Measurements from ENCODE around the gene GATB.
"Not testable (repeated sequence)": the region's sequence is repeated elsewhere in the genome, so short reads cannot be mapped to it uniquely, and the experiment has no call there.

The GATB gene

DNA sequence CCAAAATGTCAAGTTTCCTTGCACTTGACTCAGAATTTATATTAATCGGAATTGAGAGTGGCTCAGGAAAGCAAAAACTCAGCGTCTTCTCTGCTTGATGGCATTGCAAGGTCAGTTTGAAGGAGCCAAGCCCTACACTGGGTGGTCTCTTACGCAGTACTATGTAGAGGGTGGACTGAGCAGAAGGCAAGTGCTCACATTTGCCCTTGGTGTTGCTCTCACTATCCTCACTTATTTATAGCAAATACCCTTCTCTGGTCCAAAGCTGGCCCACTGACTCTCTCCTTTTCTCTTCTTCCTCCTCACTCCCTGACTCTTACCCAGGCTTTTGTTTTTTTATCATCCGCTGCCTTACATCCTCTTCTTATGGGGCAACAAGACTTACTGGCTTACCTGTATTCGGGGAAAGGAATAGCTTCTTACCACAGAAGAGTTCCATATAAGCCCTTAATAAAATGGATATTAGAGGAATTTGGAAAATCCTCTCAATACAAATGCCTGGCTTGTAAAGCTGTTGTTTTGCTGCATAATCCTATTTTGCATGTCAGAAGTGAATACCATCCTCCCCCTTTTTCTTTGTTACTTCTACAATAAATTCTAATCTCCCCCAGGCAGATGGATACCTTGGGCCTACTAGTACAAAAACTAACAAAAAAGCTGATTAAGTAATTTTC, 24.8 kb upstream of the GATB start:
- no peak for DNase-seq (ENCODE audit: low read depth, low spot score)

- no peak for DNase-seq (ENCODE audit: low read depth, low spot score)
Observed at GRCh38 chr4:151784706-151785105, 23.9 kb upstream of the GATB start.

DNA sequence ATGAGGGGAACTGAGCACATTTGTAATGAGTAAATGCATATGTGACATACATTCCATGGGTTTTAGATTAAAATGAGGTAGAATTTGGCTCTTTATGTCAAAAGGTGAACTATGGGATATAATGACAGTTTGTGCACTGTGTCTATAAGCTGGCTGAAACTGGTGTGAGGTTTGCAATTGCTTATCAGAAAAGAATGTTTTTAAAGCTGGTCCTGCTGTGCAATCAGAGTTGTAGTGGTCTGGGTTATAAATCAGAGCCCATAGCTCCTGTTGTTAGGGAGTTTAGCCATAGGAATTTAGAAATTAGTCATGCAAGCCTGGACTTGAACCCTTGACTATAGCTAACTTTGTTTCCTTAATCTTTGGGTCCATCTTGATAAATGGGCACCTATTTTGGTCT, 23.1 kb upstream of the GATB start:
- DNase-seq (ENCODE audit: low read depth, low spot score) = peak; percentile 16

- DNase-seq (ENCODE audit: low read depth, low spot score) = no peak
Observed at GRCh38 chr4:151782296-151782695, 21.5 kb upstream of the GATB start.

GRCh38 chr4:151781026-151781425, 20.2 kb upstream of the GATB start:
- DNase-seq (ENCODE audit: low read depth, low spot score) = no peak

DNA sequence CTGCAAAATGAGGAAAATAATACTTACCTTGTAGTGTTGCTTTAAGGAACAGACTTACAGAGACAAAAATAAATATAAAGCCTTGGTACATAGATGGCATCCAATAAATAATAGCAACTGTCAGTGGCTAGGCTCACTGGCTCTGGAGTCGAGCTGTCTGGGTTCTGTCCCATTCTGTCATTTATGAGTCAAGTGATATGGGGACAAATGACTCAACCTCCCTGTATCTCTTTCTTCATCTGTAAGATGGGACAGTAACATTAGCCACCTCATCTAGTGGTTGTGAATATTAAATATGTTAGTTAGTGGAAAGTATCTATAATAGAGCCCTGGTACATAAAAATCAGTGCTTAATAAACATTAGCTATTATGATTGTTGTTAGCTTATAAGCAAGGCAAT, 16.7 kb upstream of the GATB start:
- no peak for DNase-seq (ENCODE audit: low read depth, low spot score)

DNA sequence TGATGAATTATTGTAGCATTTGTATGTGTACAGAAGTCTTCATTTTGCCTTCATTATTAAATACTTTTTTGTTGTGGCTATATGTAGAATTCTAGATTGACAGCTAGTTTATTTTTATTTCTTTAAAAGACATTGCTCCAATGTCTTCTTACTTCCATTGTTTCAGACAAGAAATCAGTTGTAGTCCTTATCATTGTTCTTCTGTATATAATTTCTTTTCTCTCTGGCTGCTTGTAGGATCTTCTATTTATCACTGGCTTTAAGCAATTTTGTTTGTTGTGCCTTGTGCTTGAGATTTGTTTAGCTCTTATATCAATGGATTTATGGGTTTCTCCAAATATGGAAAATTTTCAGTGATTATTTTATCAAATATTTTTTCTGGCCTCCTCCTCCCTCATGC, 13.5 kb upstream of the GATB start:
- no peak for DNase-seq (ENCODE audit: low read depth, low spot score)

DNA sequence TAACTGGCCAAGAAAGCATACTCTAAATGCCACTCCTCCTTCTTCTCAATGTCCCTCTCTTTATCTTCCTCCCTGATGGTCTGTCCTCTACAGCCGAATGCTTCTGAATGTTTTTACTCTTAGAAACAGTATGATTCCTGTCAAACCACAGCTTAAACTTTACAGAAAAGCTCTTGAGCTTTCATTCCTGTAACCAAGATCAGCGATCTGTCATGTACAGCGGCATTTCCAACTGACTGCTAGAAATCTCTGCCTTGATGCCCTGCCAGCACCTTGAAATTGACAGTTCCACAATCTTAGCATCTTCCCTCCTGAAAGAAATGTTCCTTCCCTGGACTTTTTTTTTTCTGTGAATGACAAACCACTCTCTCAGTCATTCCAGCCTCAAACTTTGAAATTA, 11.5 kb upstream of the GATB start:
- no peak for DNase-seq (ENCODE audit: low read depth, low spot score)

DNA sequence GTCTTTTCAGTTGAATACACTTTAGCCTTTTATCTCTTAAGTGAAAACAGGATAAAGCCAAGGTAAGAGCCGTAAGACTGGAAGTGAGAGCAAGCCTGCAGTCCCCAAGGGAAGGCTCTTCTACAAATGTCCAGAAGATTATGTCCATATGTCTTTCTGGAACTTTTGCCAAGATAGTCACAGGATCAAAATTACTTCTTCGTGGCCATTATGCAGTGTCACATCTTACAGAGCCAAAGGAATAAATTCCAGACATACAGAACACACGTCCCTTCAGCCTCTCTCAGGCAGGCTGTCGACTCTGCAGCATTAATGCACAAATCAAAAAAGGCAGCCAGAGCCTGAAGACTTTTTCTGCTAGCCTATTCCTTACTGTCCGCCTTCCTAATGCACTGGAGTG, 10.9 kb upstream of the GATB start:
- no peak for DNase-seq (ENCODE audit: low read depth, low spot score)

DNA sequence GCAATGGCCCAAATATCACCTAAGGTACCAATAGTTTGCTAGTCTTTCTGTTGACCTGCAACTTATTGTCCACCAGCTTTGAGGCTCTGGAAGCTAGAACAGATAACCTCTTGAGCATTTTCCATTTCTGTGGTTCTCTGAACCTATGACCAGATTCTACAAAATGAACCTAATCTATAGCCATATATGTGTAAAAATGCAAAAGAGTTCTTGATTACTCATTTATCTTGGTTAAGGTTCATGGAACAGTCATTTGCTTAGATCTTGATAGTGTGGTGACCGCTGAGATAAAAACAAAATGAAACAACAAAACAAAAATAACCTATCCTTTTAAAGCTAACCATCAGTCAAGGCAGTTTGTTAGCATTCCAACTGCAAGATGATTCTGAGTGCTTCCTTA, 9.3 kb upstream of the GATB start:
- no peak for DNase-seq (ENCODE audit: low read depth, low spot score)

DNA sequence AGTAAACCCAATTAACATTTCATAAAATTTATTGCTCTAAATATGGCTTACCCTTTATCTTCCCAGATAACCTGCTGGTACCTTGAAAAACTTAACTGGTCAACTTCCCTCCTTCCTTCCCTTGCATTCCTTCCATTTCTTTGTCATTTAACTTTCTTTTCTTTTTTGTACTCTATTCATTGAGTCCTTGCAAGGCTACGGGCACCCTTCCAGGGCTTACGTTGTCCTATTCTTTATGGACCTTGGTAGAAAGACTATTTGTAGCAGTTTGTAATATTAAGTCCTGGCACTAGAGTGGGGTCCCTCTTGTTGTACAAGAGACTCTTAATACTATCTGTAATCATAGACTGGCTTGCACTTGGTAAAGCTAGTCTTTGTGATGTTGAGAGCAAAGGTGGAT, 8.0 kb upstream of the GATB start:
- DNase-seq (ENCODE audit: low read depth, low spot score) = no peak

GRCh38 chr4:151766691-151767090, 5.9 kb upstream of the GATB start:
- no peak for DNase-seq (ENCODE audit: low read depth, low spot score)

GRCh38 chr4:151760002-151760401, 805 bp downstream of the GATB start:
- no peak for DNase-seq (ENCODE audit: low read depth, low spot score)

GRCh38 chr4:151753056-151753455, 7.8 kb downstream of the GATB start:
- DNase-seq (ENCODE audit: low read depth, low spot score) = peak; percentile 16

DNA sequence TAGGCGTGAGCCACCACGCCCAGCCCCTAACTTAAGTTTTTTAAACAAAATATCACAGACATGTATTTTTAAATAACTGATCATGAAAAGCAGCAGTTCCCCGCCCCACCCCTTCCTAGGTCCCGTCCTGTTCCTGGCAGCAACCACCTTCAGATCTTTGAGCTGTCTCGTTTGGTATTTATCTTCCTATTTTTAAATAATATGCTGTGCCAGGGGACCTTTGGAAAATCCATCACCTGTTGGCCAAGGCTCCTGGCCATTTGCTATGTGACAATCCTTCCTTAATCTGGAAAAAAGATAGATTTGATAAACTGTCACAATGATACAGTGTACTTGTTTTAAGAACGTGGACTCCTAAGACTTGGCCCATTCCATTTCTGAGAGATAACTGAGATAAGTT, 10.7 kb downstream of the GATB start:
- DNase-seq (ENCODE audit: low read depth, low spot score) = no peak

DNA sequence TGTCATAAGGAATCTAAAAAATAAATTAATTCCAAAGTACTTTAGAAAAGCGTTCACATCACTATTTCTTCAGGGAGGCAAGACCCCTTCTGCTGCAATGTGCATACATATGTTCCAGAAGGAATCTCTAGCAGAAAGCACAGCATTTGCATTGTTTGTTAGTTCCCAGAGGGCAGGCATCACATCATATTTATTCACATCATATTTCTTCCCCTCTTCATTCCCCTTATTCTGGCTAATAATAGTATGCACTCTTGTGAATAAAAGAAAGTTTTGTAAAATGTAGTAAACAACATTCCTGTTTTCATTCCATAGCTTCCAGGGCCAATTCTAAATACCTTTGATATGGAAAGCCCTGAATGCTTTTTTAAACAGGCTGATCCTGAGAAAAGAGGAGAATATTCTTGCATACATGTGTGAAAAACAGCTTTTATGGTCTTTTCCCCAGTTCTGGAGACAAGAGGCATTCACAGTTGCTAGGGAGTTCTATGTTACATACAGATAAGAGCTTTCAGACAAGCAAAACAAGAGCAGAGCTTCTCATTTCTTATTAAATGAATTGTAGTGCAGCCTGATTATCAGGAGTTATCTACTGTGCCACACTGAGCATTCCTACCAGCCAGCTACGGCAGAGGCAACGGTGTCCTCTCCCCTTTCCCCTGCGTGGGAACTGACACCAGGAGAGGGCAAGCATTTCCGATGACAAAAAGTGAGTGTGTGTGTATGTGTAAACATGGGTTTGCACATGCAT, 15.2 kb downstream of the GATB start:
- DNase-seq (ENCODE audit: low read depth, low spot score) = peak; percentile 45

DNA sequence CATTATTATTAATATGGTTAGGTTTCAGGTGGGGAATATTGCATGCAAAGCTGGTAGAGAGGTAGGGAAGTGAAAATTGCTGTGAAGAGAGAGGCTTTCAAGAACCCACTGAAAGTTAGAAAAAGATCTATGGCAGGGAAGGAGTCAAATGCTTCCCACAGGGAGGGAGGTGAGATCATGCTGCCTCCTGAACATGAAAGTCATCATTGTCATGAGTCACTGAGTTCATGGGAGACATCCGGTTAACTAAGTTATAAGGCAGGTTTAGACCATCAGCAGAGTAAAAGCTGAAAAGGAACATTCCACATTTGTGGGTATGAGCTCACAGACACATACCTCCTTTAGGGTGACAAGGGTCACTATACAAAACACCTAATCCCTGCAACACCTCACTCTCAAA, 16.2 kb downstream of the GATB start:
- DNase-seq (ENCODE audit: low read depth, low spot score) = peak; percentile 92

DNA sequence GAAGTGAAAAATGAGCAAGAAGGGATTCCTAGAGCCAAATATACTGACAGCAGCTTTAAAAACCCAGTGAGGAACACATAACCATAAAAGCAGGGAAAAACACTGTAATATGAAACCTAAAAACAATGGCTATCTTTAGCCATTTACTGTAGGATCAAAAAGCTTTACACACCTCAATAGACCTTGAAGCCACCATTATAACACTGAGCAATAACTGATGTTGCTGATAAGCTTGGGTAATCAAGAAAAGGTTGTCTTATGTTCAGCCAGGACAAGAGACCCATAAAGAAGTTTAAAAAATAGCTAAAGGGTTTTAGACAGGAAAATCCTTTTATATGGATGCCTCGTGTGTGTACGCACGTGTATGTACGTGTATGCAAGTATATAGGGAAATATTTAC, 16.9 kb downstream of the GATB start:
- DNase-seq (ENCODE audit: low read depth, low spot score) = no peak

DNA sequence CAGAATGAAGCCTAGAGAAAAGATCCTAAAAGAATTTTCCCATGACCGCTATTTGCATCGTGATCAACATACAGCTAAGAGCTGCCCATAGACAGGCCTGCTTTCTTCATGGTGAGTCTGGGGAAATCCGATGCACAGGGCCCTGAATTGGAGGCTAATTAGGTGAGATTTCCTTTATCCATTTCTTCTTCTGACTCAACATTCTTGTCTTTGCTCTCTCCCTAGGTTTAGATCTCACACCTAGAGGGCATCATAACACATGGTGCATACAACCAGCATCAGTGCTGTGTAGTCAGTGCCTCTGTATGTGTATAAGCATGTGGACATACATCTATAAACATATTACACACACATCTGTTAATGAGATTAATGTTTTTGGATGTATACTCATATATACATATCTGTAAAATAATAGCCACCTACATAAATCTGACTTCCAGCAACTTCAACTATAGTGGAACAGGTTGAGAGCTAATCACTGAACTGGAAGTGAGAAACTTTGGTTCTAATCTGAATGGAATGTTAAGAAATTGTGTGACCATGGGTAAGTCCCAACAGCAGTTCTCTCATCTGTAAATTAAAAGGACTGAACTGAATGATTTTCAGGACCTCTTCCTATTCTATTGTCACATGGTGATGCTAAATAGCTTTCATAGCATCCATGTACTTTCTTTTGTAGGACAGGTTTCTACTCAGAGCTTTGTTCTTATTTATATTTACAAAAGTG, 17.5 kb downstream of the GATB start:
- peak; percentile 53 for DNase-seq (ENCODE audit: low read depth, low spot score)

DNA sequence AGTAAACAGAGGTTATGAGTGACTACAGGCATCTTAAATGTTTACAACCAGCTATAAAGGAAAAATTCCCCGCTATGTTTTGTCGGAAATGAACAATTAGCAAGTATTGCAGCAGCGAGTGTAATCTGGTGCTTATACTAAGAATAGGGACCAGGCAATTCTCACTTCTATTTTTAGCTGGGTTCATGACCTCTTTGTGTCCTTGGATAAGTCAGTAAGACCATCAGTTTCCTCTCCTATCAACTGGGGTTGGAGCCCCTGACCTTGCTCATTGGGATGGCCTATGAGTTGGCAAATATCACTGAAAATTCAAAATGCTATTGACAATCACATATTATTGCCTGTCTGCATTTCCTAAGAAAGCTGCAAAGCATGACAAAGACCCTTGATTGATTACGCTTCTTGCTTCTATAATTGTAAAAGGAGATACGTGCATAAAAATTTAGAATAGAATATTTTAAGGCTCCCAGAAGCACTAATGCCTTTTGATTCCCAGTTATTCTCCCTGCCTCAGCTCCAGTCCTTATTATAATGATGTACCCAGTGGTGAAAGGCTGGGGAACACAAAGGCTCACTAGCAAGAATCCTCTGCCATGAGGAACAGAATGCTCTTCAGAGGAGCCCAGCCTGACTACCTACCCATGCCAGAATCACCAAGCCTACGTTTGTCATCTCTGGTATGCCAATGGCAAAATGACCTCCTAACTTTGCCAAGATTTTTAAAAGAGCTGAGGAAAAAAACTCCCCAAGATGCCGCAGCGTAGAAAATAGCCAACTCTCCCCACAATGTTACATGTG, 21.9 kb downstream of the GATB start:
- DNase-seq (ENCODE audit: low read depth, low spot score) = no peak

GRCh38 chr4:151736852-151737251, 24.0 kb downstream of the GATB start:
- not testable (repeated sequence) for DNase-seq (ENCODE audit: low read depth, low spot score)

GRCh38 chr4:151736361-151736760, 24.4 kb downstream of the GATB start:
- no peak for DNase-seq (ENCODE audit: low read depth, low spot score)
